Stomach (tissue), 4 donors: ENCODE data around the gene COL27A1.

Experiments used
- CTCF ChIP-seq, 7 experiments: fragments of 450-650 bp in 4 of 7; fragments of 200-600 bp in 3 of 7; sonication (generic) in 3 of 7; IDR thresholded peaks; one replicate each; pipeline ENCODE4 v1.5.1; 2016 to 2019; ENCODE audit warnings: antibody characterized with exemption in 7 of 7, control low read depth in 2 of 7, mild to moderate bottlenecking in 1 of 7
- POLR2A ChIP-seq, 4 donors: fragments of 450-650 bp; IDR thresholded peaks; one replicate each; pipeline ENCODE4 v1.6.1; 2016; ENCODE audit warnings: antibody characterized with exemption in 4 of 4, control low read depth in 2 of 4, mild to moderate bottlenecking in 1 of 4, moderate library complexity in 1 of 4

- TF ChIP-seq CTCF (IDR thresholded peaks at IDR 0.05): no peak
- TF ChIP-seq POLR2A (IDR thresholded peaks at IDR 0.05): no peak
Observed at GRCh38 chr9:114272739-114273431, 117.5 kb downstream of the COL27A1 start.
